ENCODE data around the gene PSME3.

Gene PSME3, protein sequence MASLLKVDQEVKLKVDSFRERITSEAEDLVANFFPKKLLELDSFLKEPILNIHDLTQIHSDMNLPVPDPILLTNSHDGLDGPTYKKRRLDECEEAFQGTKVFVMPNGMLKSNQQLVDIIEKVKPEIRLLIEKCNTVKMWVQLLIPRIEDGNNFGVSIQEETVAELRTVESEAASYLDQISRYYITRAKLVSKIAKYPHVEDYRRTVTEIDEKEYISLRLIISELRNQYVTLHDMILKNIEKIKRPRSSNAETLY

DNA sequence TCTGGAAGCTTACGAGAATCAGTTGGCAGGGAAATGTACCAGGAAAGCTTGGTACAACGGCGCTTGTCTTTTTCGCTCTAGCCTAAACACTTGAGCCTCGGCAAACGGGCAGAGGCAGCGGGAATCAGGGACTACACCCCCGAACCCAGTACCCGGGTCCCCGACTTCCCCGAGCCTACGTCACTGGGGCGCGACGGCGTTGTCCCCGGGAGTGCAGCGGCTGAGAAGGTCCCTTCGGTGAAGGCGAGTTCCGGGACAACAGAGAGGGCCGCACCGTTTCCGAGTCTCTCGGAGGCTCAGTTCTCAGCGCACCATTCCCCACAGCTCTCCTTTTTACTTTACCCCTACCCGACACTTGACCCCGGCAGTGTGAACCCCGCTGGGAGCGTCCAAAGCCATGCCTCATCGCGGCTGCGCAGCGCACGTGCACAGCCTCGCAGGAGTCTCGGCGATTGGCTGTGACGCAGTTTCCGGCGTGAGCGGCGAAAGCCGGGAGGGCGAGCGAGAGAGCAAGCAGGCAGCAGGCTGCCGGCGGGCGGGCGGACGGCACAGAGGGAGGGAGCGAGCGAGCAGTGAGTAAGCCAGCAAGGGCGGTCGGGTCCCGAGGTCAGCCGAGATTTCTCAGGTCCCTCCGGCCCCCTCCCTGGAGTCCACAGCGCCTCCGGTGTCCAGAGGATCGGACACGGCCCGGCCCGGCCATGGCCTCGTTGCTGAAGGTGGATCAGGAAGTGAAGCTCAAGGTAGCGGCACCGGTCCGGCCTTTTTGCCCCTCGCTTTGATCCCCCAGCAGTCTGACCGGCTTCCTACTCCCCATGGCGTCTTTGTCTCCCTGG, at the start of gene PSME3:
Gene PSME3, plus strand, starts transcription at position 464 of the 833 bp plus-strand sequence. Its CDS starts 235 bp downstream, at position 699.
- DNase-seq (ENCODE audit: low spot score) (peak; percentile 96), FAIRE-seq (no peak)

DNA sequence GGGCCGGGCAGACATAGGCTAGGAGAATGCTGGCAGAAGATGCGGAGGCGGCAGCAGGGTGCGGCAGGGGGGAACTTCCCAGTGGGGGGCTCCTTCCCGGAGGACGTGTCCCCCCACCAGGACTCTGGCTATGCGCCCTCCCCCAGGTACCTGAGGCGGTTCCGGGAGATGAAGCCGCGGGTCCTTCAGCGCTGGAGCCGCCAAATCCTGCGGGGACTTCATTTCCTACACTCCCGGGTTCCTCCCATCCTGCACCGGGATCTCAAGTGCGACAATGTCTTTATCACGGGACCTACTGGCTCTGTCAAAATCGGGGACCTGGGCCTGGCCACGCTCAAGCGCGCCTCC, 49.4 kb upstream of the PSME3 start:
- FAIRE-seq (no peak), DNase-seq (ENCODE audit: low spot score) (no peak)

DNA sequence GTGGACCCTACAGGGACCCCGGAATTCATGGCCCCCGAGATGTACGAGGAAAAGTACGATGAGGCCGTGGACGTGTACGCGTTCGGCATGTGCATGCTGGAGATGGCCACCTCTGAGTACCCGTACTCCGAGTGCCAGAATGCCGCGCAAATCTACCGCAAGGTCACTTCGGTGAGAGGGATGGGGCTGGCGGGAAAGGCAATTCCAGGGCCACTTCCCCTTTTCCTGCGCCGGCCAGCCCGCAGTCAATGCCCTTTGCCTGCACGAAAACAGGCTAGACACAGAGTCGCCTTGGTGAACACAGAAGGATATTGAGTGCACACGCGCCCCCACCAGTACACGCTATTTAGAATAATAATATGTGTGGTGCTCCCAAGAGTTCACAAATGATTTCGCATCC, 48.8 kb upstream of the PSME3 start:
- DNase-seq (ENCODE audit: low spot score) (no peak), FAIRE-seq (no peak)

DNA sequence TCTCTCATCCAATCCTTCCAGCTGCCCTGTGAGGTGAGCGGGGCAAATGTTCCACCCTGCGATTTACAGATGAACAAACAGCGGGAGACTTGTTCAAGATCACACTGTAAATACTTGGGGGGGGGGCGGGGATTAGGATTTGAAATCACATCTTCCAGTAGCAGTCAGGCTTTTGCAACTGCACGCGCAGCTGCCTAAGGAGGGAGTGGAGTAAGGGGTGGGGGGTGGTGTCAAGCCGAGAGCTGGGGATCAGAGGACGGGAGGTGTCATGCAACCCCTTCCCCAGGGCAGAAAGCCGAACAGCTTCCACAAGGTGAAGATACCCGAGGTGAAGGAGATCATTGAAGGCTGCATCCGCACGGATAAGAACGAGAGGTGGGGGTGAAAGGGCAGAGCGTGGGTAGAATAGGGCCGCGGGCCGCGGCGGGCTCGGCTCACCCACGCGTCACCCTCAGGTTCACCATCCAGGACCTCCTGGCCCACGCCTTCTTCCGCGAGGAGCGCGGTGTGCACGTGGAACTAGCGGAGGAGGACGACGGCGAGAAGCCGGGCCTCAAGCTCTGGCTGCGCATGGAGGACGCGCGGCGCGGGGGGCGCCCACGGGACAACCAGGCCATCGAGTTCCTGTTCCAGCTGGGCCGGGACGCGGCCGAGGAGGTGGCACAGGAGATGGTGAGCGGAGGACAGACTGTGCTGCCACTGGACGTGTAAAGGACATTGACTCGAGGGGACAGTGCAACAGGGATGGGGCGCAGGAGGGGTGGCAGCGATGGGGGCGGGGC, 48.2 kb upstream of the PSME3 start:
- FAIRE-seq, result no peak

DNA sequence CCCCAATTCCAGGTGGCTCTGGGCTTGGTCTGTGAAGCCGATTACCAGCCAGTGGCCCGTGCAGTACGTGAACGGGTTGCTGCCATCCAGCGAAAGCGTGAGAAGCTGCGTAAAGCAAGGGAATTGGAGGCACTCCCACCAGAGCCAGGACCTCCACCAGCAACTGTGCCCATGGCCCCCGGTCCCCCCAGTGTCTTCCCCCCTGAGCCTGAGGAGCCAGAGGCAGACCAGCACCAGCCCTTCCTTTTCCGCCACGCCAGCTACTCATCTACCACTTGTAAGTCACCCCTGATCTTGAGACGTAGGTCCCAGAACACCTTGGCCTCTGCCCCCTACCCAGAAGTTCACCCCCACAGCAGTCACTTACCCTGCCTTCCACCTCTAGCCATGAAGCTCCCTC, 45.9 kb upstream of the PSME3 start:
- no peak for DNase-seq (ENCODE audit: low spot score)
- no peak for FAIRE-seq

More for the DNA sequence above, 48.2 kb upstream of the PSME3 start:
- DNase-seq (ENCODE audit: low spot score), result no peak

DNA sequence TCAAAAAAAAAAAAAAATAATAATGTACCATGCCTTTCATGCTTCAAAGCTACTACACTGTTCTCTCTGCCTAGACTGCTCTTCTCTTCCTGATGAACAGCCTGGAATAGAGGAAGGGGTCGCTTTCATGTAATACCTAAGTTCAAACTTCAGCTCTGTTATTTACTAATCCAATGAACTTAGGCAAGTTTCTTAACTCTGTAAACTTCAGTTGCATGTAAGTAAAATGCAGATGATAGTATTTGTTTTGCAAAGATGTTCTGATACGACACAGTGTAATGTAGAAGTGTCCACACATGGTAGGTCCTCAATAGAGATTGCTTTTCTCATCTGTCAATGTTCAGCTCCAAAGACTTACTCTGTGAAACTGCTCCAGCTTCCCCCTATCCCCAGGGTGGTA, 41.2 kb upstream of the PSME3 start:
- no peak for FAIRE-seq
- DNase-seq (ENCODE audit: low spot score), result no peak

DNA sequence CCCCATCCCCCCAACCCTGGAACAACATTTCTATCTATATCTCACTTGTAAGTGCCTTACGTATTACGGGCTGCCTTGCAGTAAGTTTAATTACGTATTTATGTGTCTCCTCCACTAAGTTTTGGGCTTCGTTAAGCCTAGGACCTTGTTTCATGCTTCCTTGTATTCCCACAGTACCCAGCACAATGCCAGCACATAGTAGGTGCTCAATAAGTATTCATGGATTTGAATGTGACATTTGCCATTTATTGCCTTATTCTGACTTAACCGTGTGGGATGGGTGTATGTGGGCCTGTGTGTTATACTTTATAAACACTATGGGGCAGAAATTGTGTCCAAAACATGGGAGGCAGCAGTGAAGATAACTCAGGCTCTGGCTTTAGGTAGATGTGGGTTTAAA, 40.7 kb upstream of the PSME3 start:
- FAIRE-seq (no peak), DNase-seq (ENCODE audit: low spot score) (no peak)

DNA sequence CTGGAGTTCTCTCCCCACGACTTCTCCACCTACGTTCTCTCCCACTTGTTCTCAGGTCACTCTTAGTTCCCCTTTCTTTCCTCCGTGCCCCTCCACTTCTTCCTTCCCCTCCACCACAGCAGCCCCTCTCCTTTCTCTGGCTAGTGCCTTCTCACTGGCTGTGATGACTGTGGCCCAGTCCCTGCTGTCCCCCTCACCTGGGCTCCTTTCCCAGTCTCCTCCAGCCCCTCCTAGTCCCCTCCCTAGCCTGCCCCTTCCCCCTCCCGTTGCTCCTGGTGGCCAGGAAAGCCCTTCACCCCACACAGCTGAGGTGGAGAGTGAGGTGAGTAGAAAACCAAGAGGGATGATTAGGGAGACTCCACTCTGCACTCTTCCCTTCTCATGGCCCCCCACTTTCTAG, 38.1 kb upstream of the PSME3 start:
- no peak for DNase-seq (ENCODE audit: low spot score)
- no peak for FAIRE-seq

DNA sequence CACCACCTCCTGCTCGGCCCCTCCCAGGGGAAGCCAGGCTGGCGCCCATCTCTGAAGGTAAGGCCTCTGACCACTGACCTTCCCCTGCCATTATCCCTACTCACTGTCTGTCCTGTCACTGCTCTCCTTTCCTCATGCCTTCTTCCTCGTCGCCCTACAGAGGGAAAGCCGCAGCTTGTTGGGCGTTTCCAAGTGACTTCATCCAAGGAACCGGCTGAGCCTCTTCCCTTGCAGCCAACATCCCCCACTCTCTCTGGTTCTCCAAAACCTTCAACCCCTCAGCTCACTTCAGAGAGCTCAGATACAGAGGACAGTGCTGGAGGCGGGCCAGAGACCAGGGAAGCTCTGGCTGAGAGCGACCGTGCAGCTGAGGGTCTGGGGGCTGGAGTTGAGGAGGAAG, 37.7 kb upstream of the PSME3 start:
- FAIRE-seq (no peak), DNase-seq (ENCODE audit: low spot score) (no peak)

DNA sequence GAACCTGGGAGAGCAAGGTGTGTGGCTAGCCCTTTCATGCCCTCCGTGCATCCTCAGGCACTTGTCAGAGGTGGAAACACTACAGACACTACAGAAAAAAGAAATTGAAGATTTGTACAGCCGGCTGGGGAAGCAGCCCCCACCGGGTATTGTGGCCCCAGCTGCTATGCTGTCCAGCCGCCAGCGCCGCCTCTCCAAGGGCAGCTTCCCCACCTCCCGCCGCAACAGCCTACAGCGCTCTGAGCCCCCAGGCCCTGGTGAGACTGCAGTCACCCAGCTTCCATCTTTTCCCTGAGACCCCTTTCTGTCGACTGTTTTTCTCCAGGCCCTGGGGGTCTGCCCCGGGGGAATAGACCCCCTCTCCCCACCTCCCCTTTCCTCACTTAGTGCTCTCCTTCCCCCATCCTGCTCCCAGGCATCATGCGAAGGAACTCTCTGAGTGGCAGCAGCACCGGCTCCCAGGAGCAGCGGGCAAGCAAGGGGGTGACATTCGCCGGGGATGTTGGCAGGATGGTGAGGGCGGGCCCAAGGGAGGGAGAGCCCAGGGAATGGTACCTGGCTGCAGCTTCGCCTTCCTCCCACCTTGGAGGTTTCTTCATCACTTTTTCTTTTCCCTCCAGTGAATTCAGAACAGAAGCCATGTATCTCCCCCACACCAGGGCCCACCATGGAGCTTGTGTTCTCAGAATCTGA, 37.0 kb upstream of the PSME3 start:
- no peak for DNase-seq (ENCODE audit: low spot score)
- FAIRE-seq, result no peak

DNA sequence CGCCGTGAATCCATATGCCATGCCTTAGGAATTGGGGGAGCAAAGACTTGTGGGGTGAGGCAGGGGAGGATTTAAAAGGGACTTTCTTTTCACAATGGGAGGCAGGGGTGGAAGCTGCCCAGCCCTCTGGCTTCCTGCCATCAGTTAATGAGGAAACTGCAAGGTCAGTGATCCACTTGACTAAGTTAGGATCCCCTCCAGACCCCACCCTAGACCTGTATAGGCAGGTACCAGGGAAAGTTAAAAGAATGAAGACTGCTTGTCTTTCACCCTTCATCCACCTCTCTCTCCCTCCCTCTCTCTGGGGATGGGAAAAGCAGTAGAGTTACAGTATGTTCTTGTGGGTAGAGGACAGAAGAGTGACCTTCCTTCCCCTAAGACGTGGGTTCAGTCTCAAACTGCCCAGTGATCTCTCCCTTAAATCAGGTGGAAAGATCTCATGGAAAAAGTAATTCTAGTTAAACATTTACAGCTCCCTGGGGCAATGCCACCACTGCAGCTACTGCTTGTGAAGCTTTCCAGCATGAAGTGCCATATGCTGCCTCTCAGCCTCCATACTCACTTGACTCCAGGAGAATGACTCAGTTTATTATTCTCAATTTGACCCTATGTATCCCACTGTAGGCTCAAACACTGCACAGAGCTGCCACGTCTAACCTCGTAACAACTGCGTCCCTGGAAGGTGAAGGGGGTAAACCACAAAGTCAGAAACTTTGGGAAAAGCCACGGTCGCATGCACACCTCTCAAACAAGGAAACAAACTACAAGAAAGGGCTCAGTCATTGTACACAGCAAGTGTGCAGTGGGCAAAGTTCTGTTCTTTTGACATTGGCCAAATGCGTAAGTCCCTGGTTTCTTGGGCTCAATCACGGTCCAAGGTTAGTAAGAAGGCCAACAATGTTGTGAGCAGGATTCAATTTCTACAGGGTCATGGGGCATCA, 35.9 kb upstream of the PSME3 start:
- FAIRE-seq (no peak), DNase-seq (ENCODE audit: low spot score) (no peak)

DNA sequence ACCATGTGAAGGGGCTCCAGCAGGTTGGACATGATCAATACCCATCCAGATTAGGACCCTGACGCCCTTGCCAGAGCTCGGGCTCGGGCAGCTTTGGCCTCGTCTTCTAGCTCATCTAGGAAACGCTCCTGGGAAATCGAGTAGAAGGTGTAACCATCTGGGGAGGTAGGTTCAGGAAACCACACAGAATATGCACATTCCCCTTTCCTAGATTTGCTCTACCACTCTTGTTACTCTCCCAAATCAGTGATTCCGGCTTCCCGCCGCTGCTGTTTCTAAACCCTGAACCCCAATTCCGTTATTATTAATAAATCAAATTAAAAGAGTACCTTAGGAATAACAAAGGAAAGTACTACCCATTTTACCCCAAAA, 35.2 kb upstream of the PSME3 start:
- DNase-seq (ENCODE audit: low spot score), result no peak

DNA sequence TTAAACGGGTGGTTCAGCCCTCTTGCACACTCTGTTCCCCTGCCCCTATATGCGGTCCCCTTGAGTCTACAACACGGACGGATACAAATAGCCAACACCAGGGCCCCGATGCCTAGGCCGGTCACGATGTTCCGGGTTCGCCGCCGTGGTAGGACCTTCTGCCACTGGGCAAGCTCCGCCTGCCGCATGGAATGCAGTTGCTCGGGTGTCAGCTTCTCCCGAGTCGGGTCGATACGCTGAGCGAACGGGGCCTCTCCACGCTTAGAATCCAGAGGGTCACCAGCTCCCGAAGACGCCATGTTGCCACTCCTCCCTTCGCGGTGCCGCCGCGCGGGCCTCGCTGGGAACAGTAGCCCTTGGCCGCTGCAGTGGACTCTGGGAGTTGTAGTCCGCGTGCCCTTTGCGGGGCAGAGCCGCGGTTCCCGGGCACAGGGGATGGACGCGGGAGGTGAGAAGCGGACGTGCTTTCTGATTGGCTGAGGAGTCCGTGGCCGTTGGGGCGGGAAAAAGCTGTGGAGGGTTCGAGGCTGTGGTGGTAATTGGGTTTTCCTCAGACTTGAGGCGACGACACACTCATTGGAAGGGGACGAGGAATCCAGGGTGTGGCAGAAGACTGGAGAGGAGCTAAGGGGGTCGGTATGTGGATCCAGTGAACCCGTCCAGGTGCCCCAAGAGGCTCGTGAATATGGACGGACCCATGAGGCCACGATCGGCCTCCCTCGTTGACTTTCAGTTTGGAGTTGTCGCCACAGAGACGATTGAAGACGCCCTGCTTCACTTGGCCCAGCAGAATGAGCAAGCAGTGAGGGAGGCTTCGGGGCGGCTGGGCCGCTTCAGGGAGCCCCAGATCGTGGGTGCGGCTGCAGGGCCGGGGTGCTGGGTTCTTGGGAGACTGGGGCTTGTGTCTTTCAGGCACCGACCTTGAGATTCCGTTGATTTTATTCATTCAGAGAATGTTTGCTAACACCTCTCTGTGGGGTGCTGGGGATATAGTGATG, 34.5 kb upstream of the PSME3 start, which contains the start of the genes CNTD1 and COA3:
Gene CNTD1, plus strand, starts transcription at position 479 of the 998 bp plus-strand sequence. Its CDS starts 207 bp downstream, at position 686.
Gene COA3, minus strand, starts transcription at position 322 of the 998 bp plus-strand sequence. Its CDS starts 23 bp downstream, at position 299.
- peak; percentile 87 for FAIRE-seq
- peak; percentile 96 for DNase-seq (ENCODE audit: low spot score)

More for the DNA sequence above, 35.2 kb upstream of the PSME3 start:
- FAIRE-seq, result no peak

DNA sequence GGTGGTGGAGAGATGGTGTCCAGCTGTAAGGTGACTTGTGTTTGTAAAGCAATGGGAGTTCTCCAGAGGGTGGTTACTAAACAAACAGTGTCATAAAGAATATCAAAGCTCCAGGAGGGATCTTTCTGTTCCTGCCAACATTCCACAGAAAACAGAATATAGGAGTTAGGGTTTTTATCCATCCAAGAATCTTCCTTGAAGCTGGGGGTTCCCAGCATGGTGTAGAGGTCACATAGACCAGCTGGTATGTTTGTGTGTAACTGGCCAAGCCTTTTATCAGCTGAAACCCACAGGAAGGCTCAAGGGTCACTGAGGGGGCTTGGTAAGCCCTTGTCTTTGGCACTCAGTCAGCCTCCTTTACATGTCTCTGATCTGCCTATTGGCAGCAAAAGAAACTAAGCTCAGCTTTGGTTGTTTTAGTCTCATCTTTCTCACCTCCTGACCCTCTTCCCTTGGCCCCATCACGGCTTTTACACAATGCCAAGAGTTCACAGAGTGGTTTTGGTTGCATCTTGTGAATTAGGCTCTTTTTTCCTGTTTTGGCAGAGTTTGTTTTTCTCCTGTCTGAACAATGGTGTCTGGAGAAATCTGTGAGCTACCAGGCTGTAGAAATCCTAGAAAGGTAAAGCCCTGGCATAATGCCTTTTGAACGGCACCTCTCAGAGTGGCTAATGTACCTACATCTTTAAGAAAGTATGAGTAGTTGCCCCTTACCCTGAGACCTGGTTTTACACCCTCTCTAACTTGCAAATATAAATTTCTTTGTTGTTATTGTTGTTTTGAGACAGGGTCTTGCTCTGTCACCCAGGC, 29.9 kb upstream of the PSME3 start:
- DNase-seq (ENCODE audit: low spot score) (no peak), FAIRE-seq (no peak)

DNA sequence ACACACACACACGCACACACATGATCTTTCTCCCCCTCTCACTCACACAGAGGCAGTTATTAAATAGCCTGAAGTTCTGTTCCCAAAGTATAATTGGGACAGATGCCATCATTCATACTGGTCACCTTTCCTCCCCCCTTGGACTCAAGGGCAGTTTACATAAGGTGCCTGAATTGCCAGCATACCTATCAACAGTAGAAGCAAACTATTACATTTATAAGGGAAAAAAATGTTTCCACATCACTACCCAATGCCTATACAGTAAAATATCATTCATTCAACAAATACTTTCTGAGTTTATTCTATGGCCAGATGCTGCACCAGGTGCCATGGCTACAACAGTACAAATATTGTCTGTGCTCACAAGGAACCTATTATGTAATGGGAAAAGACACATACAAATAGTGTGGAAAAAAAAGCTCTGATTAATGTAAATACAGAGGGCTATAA, 28.3 kb upstream of the PSME3 start:
- no peak for DNase-seq (ENCODE audit: low spot score)
- no peak for FAIRE-seq

DNA sequence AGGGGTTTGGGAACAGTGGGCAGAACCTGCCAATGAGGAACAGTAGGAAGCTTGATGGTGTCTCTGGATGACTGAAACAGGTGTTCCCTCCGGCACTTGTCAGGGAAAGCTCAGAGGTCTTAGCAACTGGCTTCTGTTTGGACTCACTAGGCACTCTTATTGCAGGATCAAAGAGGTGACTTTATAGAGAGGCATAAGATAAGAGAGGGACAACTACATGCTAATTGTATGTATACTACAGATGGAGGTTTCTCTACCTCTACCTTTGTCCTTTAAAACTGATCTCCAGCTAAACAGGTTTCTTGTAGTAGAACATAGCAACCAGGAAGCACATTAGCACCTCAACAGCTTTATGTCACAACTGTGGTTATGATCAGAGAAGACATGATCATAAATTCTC, 26.9 kb upstream of the PSME3 start:
- DNase-seq (ENCODE audit: low spot score) (no peak), FAIRE-seq (no peak)

DNA sequence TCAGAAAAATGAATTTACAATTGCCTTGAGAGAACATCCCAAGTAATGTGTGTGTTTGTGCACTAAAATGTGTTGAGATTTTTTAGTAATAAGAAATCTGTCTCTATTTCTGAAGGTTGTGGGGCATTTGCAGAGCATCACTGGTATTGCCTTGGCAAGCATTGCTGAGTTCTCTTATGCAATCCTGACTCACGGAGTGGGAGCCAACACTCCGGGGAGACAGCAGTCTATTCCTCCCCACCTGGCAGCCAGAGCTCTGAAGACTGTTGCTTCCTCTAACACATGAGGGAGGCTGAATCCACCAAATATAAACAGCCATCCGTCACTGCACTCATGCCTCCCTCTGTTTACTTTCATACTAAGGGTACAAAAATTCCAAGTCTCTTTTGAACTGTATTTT, 23.9 kb upstream of the PSME3 start:
- DNase-seq (ENCODE audit: low spot score), result no peak
- no peak for FAIRE-seq
